LNCaP clone FGC (cell line): ENCODE results near the gene TCF7L1.
"Not testable (repeated sequence)": the region's sequence is repeated elsewhere in the genome, so short reads cannot be mapped to it uniquely, and the experiment has no call there.

Experiments
- DNase-seq: peaks from one replicate; pipeline ENCODE4 v3.0.0-alpha.2; 2011; ENCODE audit warnings: low read depth
- H3K4me3 ChIP-seq: 2 replicates; pipeline ENCODE4 v1.5.1; 2011; ENCODE audit warnings: mild to moderate bottlenecking, low read depth, low read length, control low read depth
- CTCF ChIP-seq: IDR thresholded peaks from 2 replicates; pipeline ENCODE4 v1.5.1; 2012; ENCODE audit warnings: mild to moderate bottlenecking; ENCODE audit not compliant: control insufficient read depth, insufficient read depth; ENCODE audit errors: extremely low read depth

TCF7L1 gene

DNA sequence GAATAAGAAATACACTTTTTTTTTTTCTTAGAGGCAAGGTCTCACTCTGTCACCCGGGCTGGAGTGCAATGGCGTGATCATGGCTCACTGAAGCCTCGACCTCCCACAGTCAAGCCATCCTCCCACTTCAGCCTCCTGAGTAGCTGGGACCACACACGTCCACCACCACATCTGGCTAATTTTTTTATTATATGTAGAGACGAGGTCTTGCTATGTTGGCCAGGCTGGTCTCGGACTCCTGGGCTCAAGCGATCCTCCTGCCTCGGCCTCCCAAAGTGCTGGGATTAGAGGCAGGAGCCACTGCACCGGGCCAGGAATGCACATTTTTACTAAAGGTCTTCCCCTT is 192.2 kb downstream of the TCF7L1 start:
- TF ChIP-seq CTCF, result no peak
- H3K4me3 ChIP-seq, result no peak overlapping the region
- no peak for DNase-seq

GRCh38 chr2:85326406-85327159 is 193.4 kb downstream of the TCF7L1 start:
- no peak for TF ChIP-seq CTCF
- peak overlapping the region; percentile 81 for H3K4me3 ChIP-seq
- DNase-seq, result no peak

- peak overlapping the region; percentile 81 for H3K4me3 ChIP-seq
- no peak for TF ChIP-seq CTCF
- DNase-seq, result no peak
These were observed 194.1 kb downstream of the TCF7L1 start for GRCh38 chr2:85327160-85327821.

DNA sequence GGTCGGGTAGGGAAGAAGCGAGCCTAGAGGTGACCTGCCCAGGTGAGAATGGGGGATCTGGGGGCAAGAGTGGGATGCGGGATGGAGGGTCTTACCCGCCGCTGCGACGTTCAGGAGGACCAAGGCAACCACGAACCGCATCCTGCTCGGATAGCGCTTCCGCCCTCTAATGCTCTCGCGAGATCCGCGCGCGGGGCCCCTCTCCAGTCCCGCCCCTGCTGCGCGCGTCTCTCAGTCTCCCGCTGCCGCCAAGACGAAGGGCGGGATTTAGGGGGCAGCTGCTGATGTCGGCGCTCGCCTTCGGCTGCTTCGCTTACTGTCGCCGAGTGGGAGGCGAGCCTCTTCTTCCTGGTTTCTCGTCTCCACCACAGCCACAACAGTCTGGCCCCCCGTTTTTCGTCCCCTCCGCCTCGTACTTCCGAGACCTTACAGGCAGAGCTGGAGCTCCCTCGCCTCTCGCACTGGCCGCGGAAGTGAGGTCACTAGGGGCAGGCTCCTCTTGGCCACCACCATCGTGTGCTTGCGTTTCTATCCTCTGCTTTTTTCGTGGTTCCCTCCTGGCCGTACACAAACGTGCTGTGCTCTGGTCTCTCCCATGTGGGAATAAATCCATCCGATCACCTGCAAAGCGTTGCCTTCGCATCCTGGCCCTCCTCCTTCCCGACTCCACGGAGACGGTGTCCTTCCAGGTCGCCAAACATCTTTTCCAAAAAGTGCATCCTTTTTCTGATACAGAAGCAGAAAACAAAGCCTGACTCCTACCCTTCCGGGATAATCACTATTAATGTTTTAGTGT is 194.8 kb downstream of the TCF7L1 start, which contains the start of gene TGOLN2:
Gene TGOLN2 (minus strand): TSS at position 168 of the 796 bp plus-strand sequence. CDS start 27 bp downstream, at position 141.
- TF ChIP-seq CTCF, result 0 out of 2 replicates have a peak, but pooled peaks have one; percentile 8
- H3K4me3 ChIP-seq, result peak within 1 kb of the TSS; percentile 81
- DNase-seq, result peak; percentile 43

DNA sequence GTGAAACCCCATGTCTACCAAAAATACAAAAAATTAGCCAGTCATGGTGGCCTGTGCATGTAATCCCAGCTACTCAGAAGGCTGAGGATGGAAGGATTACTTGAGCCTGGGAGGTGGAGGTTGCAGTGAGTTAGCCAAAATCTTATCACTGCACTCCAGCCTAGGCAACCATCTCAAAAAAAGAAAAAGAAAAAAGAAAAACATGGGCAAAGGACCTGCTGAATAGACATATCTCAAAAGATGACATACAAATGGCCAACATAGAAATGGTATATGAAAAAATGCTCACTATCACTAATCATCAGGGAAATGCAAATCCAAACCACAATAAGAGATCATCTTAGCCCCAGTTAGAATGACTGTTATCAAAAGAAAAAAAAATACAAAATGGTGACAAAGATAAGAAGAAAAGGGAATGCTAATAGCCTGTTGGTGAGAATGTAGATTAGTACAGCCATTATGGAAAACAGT is 196.0 kb downstream of the TCF7L1 start:
- DNase-seq, result no peak
- TF ChIP-seq CTCF, result no peak

DNA sequence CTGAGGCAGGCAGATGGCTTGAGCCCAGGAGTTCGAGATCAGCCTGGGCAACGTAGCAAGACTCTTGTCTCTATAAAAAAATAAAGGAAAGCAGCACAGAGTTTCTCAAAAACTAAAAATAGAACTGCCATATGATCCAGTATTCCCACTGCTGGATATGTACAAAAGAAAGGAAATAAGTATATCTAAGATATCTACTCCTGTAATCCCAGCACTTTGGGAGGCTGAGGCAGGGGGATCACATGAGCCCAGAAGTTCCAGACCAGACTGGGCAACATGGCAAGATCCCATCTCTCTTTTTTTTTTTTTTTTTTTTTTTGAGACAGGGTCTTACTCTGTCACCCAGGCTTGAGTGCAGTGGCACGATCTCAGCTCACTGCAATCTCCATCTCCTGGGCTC is 196.5 kb downstream of the TCF7L1 start:
- not testable (repeated sequence) for DNase-seq, H3K4me3 ChIP-seq

More for the DNA sequence above, 196.0 kb downstream of the TCF7L1 start:
- no peak overlapping the region; the same call in 1 of the 2 replicates for H3K4me3 ChIP-seq

- no peak for DNase-seq
- TF ChIP-seq CTCF, result no peak
- H3K4me3 ChIP-seq, result no peak overlapping the region
These were observed 197.8 kb downstream of the TCF7L1 start for GRCh38 chr2:85330839-85331636.

DNA sequence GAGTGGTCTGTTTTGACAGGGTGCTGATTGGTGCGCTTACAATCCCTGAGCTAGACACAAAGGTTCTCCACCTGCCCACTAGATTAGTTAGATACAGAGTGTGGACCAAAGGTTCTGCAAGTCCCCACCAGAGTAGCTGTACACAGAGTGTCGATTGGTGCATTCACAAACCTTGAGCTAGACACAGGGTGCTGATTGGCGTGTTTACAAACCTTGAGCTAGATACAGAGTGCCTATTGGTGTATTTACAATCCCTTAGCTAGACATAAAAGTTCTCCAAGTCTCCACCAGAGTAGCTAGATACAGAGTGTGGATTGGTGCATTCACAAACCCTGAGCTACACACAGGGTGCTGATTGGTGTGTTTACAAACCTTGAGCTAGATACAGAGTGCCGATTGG is 200.7 kb downstream of the TCF7L1 start:
- H3K4me3 ChIP-seq, DNase-seq: not testable (repeated sequence)
